Activated T-helper 2 cell treated with anti-CD3 and anti-CD28 coated beads, Interferon-gamma antibody, Interleukin-2, Interleukin-4, amounts not matched to agents 10 μg/mL and 5 μg/mL and 100 μg/mL, durations not matched to agents 14 hours and 24 hours and 36 hours (primary cell): ENCODE results near the gene PARD3B. TPM values are rescaled to one million over a fixed set of nuclear protein-coding genes. Genes with fewer than 3 reads are reported as not detected.

Experiments used
- DNase-seq: peaks from one replicate; pipeline ENCODE4 v3.0.0; 2021; ENCODE audit warnings: low spot score
- H3K27ac Mint-ChIP-seq: one replicate; pipeline ENCODE4 v1.8.0; 2021; ENCODE audit warnings: mixed read lengths
- H3K27me3 Mint-ChIP-seq: one replicate; pipeline ENCODE4 v1.8.0; 2021; ENCODE audit warnings: low read depth, mixed read lengths
- H3K36me3 Mint-ChIP-seq: one replicate; pipeline ENCODE4 v1.8.0; 2021; ENCODE audit warnings: low read depth, mixed read lengths
- H3K4me1 Mint-ChIP-seq: one replicate; pipeline ENCODE4 v1.8.0; 2021; ENCODE audit warnings: low read depth, mixed read lengths
- H3K4me3 Mint-ChIP-seq: one replicate; pipeline ENCODE4 v1.8.0; 2021; ENCODE audit warnings: low read depth, mild to moderate bottlenecking, moderate library complexity, mixed read lengths
- H3K9me3 Mint-ChIP-seq: one replicate; pipeline ENCODE4 v1.8.0; 2021; ENCODE audit warnings: mixed read lengths
- intact Hi-C: fragments of 100-400 bp; cut with micrococcal nuclease; formaldehyde crosslinking; loops from one replicate; pipeline ENCODE4 v1.15.1; 2023
- total RNA-seq: library from RNA; stranded (reverse); gene quantifications from 2 replicates; pipeline ENCODE4 v1.2.3, GENCODE V29; 2022

PARD3B gene
- total RNA-seq, 1 donor from 2014 or later = 0.39 TPM

GRCh38 chr2:204989877-204990276 is 444.6 kb downstream of the PARD3B start:
- no peaks in the 10 kb centered on the region for H3K27me3 Mint-ChIP-seq
- intact Hi-C loops = no loop called here
- DNase-seq = no peak
- H3K4me1 Mint-ChIP-seq = peaks cover 8% of the 10 kb centered on the region
- no peak overlapping the region for H3K4me3 Mint-ChIP-seq
- H3K36me3 Mint-ChIP-seq = peaks cover 9% of the 10 kb centered on the region
- H3K27ac Mint-ChIP-seq = no peak overlapping the region
- H3K9me3 Mint-ChIP-seq = no peaks in the 10 kb centered on the region

DNA sequence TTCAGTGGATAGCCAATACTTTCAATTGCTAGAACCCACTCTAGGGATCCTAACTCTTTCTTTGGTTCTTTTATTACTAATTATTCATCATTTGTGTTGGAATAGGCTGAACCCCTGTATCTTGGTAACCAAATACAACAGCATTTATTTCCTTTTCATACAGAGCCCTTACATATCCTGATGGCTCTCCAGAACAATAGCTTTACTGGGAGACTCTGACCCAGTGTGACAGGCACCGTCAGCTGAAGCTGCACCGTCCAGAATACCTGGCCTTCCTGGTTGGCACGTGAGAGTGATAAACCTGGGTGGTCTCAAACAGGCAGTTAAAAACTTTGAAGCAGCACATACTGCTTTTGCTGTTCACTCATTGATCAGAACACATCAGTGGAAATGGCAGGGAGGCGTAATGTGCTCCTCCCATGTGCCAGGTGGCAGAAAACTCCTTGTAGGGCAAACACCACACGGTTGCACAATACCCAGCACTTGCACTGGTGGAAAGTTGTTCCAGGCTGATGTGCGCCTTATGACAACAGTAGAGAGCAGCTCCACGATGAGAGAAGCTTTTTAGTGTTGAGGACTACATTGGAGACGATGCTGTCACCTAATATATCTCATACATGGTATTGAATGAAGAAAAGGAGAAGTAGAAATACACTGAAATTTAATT is 456.2 kb downstream of the PARD3B start:
- intact Hi-C loops = loop anchor here (5.0 kb wide), 1 partner anchor 34 kb away; no protein-coding TSS in a partner anchor
- peaks cover 14% of the 10 kb centered on the region for H3K9me3 Mint-ChIP-seq
- no peak overlapping the region for H3K27ac Mint-ChIP-seq
- H3K4me1 Mint-ChIP-seq = peaks cover 33% of the 10 kb centered on the region
- no peak for DNase-seq
- H3K36me3 Mint-ChIP-seq = peaks cover 4% of the 10 kb centered on the region
- H3K27me3 Mint-ChIP-seq = no peaks in the 10 kb centered on the region
- H3K4me3 Mint-ChIP-seq = no peak overlapping the region

DNA sequence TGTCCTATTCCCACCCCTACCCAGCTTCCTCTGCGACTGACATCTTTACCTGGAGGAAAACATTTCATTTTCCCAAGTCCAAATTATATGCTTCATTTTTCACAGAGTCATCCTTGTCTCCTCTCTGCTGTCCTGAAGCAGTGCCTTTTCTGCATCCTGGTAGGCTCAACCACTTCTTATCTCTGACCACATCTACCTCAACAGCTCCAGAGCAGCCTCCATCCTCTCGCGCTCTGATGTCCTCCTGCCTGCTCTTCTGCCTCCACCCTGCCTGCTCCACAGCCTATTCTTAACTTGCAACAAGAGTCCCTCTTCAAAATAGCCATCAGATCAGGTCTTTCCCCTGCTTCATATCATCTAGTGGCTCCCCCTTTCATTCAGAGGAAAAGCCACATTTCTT is 457.1 kb downstream of the PARD3B start:
- DNase-seq = peak; percentile 39
- Mint-ChIP-seq H3K4me3 (no peak overlapping the region), H3K27me3 (no peaks in the 10 kb centered on the region), H3K27ac (peak overlapping the region; percentile 14), H3K4me1 (peaks cover 37% of the 10 kb centered on the region), H3K9me3 (peaks cover 17% of the 10 kb centered on the region), H3K36me3 (peaks cover 9% of the 10 kb centered on the region)
- intact Hi-C loops = loop anchor here (2.0 to 5.0 kb wide), 2 partner anchors 22 to 35 kb away; no protein-coding TSS in a partner anchor

- Mint-ChIP-seq H3K27ac (peak overlapping the region; percentile 56), H3K27me3 (no peaks in the 10 kb centered on the region), H3K9me3 (peaks cover 23% of the 10 kb centered on the region), H3K4me3 (no peak overlapping the region), H3K36me3 (peaks cover 16% of the 10 kb centered on the region), H3K4me1 (peaks cover 37% of the 10 kb centered on the region)
- DNase-seq = no peak
- intact Hi-C loops = loop anchor here (2.0 to 5.0 kb wide), 2 partner anchors 22 to 36 kb away; no protein-coding TSS in a partner anchor
Measured at GRCh38 chr2:205003288-205003687, 458.0 kb downstream of the PARD3B start.

DNA sequence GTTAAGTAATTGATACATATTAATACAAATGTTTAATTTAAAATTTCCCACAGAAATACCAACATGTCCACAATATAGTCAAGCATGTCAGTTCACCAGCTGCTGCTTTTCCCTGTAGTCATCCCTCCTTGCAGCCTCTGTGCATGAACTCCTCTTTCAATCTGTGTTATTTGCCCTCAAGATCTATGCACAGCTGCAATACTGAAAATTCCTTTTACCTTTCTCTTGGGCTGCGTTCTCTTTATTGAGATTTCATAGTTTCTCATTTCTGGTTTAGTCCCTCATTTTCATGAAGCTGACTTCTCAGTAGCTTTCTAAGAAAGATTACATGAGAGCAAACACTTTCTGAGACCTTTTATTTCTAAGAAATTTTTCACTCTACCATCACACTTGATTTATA is 464.9 kb downstream of the PARD3B start:
- Mint-ChIP-seq H3K36me3 (peaks cover 16% of the 10 kb centered on the region), H3K27ac (no peak overlapping the region), H3K4me1 (peaks cover 20% of the 10 kb centered on the region), H3K9me3 (peaks cover 26% of the 10 kb centered on the region), H3K4me3 (no peak overlapping the region), H3K27me3 (no peaks in the 10 kb centered on the region)
- intact Hi-C loops = no loop called here
- DNase-seq = no peak

DNA sequence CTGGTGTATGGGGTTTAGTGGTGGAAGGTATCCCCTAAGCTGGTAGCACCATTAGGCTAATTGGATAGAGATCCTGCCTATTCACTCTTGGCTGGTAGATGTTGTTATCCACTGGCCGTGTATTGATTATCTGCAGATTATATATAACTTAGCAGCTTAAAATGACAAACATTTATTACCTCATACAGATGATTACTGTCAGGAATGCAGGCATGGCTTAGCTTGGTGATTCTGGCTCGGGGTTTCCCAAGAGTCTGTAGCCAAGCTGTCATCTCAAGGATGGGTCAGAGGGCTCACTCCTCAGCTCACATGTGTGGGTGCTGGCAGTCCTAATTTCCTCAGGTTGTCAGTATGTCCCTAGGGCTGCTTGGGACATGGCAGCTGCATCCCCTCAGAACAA is 465.8 kb downstream of the PARD3B start:
- peaks cover 20% of the 10 kb centered on the region for H3K4me1 Mint-ChIP-seq
- no peak overlapping the region for H3K27ac Mint-ChIP-seq
- intact Hi-C loops = no loop called here
- no peaks in the 10 kb centered on the region for H3K27me3 Mint-ChIP-seq
- H3K9me3 Mint-ChIP-seq = peaks cover 23% of the 10 kb centered on the region
- no peak for DNase-seq
- no peak overlapping the region for H3K4me3 Mint-ChIP-seq
- peaks cover 16% of the 10 kb centered on the region for H3K36me3 Mint-ChIP-seq

DNA sequence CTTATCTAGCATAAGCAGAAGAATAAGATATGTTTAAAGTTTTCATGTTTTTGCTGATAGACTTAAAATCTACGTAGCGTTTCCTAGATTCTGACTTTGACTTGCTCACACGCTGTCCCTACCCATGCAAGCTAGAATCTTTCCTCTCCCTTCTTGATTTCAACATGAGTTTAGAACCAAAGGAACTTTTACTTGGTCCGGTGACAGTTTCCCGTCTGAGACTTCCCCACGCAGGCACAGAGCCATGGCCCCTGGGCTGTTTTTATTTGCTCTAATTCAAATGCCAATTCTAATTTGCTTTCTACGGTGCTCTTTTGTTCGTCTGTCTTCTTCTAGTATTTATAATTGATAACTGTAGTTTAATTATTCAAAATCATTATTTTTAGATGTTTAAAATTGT is 467.7 kb downstream of the PARD3B start:
- Mint-ChIP-seq H3K9me3 (peaks cover 14% of the 10 kb centered on the region), H3K27me3 (no peaks in the 10 kb centered on the region), H3K36me3 (peaks cover 4% of the 10 kb centered on the region), H3K4me3 (no peak overlapping the region), H3K4me1 (peaks cover 16% of the 10 kb centered on the region), H3K27ac (no peak overlapping the region)
- DNase-seq = no peak
- intact Hi-C loops = no loop called here

DNA sequence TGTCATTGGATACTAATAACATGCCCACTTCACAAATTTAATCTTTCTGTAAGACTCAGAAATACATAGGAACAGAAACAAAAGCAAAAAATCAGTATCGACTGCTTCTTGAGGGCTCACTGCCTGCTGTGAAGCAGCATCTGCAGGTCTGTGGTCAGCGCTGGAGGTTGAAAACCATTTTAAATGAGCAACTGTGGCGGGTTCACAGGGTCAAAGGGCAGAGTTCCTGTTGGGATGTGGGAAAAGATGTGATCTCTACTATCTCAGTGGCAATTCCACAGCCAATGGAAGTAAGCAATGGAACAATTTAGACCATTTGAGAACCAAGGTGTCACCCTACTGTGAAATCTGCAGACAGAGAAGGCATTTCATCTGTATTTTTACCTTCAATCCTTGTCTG is 468.3 kb downstream of the PARD3B start:
- H3K36me3 Mint-ChIP-seq = peaks cover 3% of the 10 kb centered on the region
- no peaks in the 10 kb centered on the region for H3K27me3 Mint-ChIP-seq
- H3K4me3 Mint-ChIP-seq = no peak overlapping the region
- no peak overlapping the region for H3K27ac Mint-ChIP-seq
- H3K9me3 Mint-ChIP-seq = peaks cover 10% of the 10 kb centered on the region
- peaks cover 15% of the 10 kb centered on the region for H3K4me1 Mint-ChIP-seq
- DNase-seq = no peak
- intact Hi-C loops = no loop called here

GRCh38 chr2:205014201-205014600 is 468.9 kb downstream of the PARD3B start:
- H3K27ac Mint-ChIP-seq = no peak overlapping the region
- peaks cover 10% of the 10 kb centered on the region for H3K9me3 Mint-ChIP-seq
- peaks cover 3% of the 10 kb centered on the region for H3K36me3 Mint-ChIP-seq
- no peaks in the 10 kb centered on the region for H3K27me3 Mint-ChIP-seq
- no peak overlapping the region for H3K4me3 Mint-ChIP-seq
- intact Hi-C loops = no loop called here
- DNase-seq = no peak
- H3K4me1 Mint-ChIP-seq = peaks cover 15% of the 10 kb centered on the region

DNA sequence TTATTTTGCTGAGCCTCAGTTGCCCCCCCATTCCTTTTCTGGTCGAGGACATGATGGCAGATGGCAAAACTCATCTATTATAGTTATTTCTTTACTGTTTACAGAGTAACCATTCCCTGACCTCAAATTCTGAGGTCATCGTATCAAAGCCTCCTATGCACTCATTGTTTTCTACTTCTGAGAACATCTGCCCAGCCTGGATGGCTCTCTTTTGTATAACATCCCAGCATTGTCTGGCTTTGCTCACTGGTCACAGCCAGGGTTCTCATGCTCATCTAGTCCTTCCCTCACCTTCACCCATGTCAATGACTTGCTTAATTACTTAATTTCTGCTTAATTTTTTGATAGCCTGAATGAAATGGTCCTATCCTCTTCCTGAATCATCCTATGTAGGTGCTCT is 472.1 kb downstream of the PARD3B start:
- Mint-ChIP-seq H3K27me3 (no peaks in the 10 kb centered on the region), H3K4me1 (no peaks in the 10 kb centered on the region), H3K27ac (no peak overlapping the region), H3K9me3 (peaks cover 26% of the 10 kb centered on the region), H3K36me3 (peaks cover 6% of the 10 kb centered on the region), H3K4me3 (no peak overlapping the region)
- DNase-seq = no peak
- intact Hi-C loops = no loop called here

- Mint-ChIP-seq H3K27ac (no peak overlapping the region), H3K9me3 (peaks cover 26% of the 10 kb centered on the region), H3K36me3 (peaks cover 6% of the 10 kb centered on the region), H3K4me3 (no peak overlapping the region), H3K4me1 (peaks cover 2% of the 10 kb centered on the region), H3K27me3 (no peaks in the 10 kb centered on the region)
- no peak for DNase-seq
- intact Hi-C loops = no loop called here
Measured at GRCh38 chr2:205017912-205018311, 472.6 kb downstream of the PARD3B start.

DNA sequence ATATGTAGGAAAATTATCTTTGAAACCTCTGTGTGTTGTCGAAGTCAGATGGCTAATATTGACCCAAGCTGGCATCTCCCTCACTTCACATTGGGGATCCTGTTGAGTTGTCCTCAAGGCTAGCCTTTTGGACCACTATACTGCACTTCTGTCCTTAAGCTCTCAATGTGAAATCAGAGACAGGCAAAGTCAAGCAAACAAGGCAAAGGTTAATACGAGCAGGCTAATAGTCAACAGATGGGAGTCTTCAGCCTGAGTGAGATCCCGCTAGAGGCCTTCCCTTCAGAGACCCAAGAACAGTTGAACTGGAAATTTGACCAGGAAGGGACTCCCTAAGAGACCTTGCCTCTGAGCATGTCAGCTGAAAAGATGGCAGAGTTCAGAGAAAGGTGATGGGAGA is 475.4 kb downstream of the PARD3B start:
- no peak overlapping the region for H3K27ac Mint-ChIP-seq
- peaks cover 6% of the 10 kb centered on the region for H3K36me3 Mint-ChIP-seq
- peaks cover 26% of the 10 kb centered on the region for H3K9me3 Mint-ChIP-seq
- H3K27me3 Mint-ChIP-seq = no peaks in the 10 kb centered on the region
- intact Hi-C loops = no loop called here
- no peak for DNase-seq
- H3K4me1 Mint-ChIP-seq = peaks cover 16% of the 10 kb centered on the region
- no peak overlapping the region for H3K4me3 Mint-ChIP-seq

DNA sequence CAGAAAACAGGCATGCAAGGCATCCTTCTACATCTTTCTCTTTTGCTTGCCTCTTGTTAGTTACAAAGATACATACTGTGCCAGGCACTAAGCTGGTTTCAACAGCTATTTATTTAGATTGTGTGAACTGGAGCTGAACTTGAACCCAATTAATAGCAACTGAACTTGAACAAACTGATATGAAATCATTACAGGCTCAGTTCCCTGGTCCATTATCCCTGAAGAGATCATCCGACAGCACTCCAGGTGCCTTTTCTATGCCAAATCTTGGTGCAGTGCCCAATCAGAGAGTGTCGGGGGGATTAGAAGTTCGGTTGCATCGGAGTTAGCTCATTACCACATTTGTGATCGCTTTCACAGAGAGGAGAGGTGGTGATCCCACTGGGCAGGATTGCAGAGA is 477.6 kb downstream of the PARD3B start:
- H3K4me3 Mint-ChIP-seq = no peak overlapping the region
- peaks cover 25% of the 10 kb centered on the region for H3K4me1 Mint-ChIP-seq
- no peak overlapping the region for H3K27ac Mint-ChIP-seq
- peaks cover 4% of the 10 kb centered on the region for H3K36me3 Mint-ChIP-seq
- no peak for DNase-seq
- intact Hi-C loops = no loop called here
- H3K9me3 Mint-ChIP-seq = peaks cover 16% of the 10 kb centered on the region
- no peaks in the 10 kb centered on the region for H3K27me3 Mint-ChIP-seq
